GM12878 (cell line): ENCODE data around the gene AKAP17A. TPM values are rescaled to one million over a fixed set of nuclear protein-coding genes. Genes with fewer than 3 reads are reported as not detected.

Source experiments
- ATAC-seq: fragments of 200-7000 bp; cut with Tn5 transposase; 3 replicates; pipeline ENCODE4 v1.9.1; 2020; ENCODE audit warnings: mild to moderate bottlenecking, moderate library complexity
- BruUV-seq: library from RNA; stranded (reverse); fragments of 400-500 nt; replicated peaks from 2 replicates; lab custom pipeline; 2021; lab: Mats Ljungman, UMichigan
- CTCF ChIA-PET: fragments of 300-600 bp; sonication (Branson Sonifier 250); formaldehyde crosslinking; extraction: SDS; loops from one replicate; lab custom pipeline; 2021; ENCODE audit warnings: inconsistent platforms; lab: Yijun Ruan, JAX
- POLR2A ChIA-PET: fragments of 350-600 bp; formaldehyde crosslinking; extraction: SDS; loops from one replicate; lab custom pipeline; 2021; ENCODE audit warnings: inconsistent platforms; lab: Charles Lee
- RAD21 ChIA-PET: fragments of 300-600 bp; sonication (Branson Sonifier 250); formaldehyde crosslinking; loops from one replicate; lab custom pipeline; 2023; ENCODE audit warnings: antibody characterized with exemption; ENCODE audit not compliant: unreplicated experiment; lab: Charles Lee
- SMC1A ChIA-PET: fragments of 300-600 bp; sonication (Branson Sonifier 250); formaldehyde crosslinking; loops from one replicate; lab custom pipeline; 2023; ENCODE audit not compliant: unreplicated experiment, uncharacterized antibody; lab: Charles Lee
- DNase-seq: peaks from one replicate; pipeline ENCODE4 v3.0.0-alpha.2; 2011; ENCODE audit warnings: low read depth, low spot score
- FAIRE-seq: peaks from 3 replicates; lab custom pipeline; 2011; peaks lifted over from hg19 to GRCh38; lab: Jason Lieb, UNC
- H2AFZ ChIP-seq: 2 replicates; pipeline ENCODE4 v1.6.0; 2011; ENCODE audit warnings: low read depth, low read length, control low read depth; ENCODE audit not compliant: control insufficient read depth
- H3K27ac ChIP-seq: 2 replicates; pipeline ENCODE4 v1.5.1; 2011; ENCODE audit warnings: control low read depth; ENCODE audit not compliant: control insufficient read depth, insufficient read depth
- H3K27me3 ChIP-seq, 2 experiments: replicated peaks in 1 of 2; 2 replicates each; pipeline versions ENCODE4 v1.6.0 to v1.6.1; 2011; ENCODE audit warnings: low read length in 1 of 2; ENCODE audit not compliant: control insufficient read depth in 2 of 2, insufficient read depth in 2 of 2
- H3K36me3 ChIP-seq, 2 experiments: 2 replicates each; pipeline ENCODE4 v1.5.1; 2011; ENCODE audit warnings: low read length in 1 of 2; ENCODE audit not compliant: control insufficient read depth in 2 of 2, insufficient read depth in 2 of 2
- H3K4me1 ChIP-seq: 2 replicates; pipeline ENCODE4 v1.6.1; 2011; ENCODE audit warnings: mild to moderate bottlenecking, low read length, moderate library complexity, mixed read lengths; ENCODE audit not compliant: control insufficient read depth, insufficient read depth
- H3K4me2 ChIP-seq: 2 replicates; pipeline ENCODE4 v1.6.0; 2011; ENCODE audit warnings: control low read depth; ENCODE audit not compliant: control insufficient read depth, insufficient read depth
- H3K4me3 ChIP-seq: fragments of 200-600 bp; sonication (generic); 2 replicates; pipeline ENCODE4 v1.5.1; 2016
- H3K79me2 ChIP-seq: 2 replicates; pipeline ENCODE4 v1.6.0; 2011; ENCODE audit warnings: low read length; ENCODE audit not compliant: control insufficient read depth, insufficient read depth
- H3K9ac ChIP-seq: 2 replicates; pipeline ENCODE4 v1.8.0; 2011; ENCODE audit warnings: low read length, control low read depth, mixed read lengths; ENCODE audit not compliant: control insufficient read depth, insufficient read depth
- H3K9me3 ChIP-seq: replicated peaks from 3 replicates; pipeline ENCODE4 v1.5.1; 2011; ENCODE audit warnings: mild to moderate bottlenecking, low read length; ENCODE audit not compliant: control insufficient read depth, insufficient read depth
- H4K20me1 ChIP-seq: 2 replicates; pipeline ENCODE4 v1.6.0; 2011; ENCODE audit not compliant: control insufficient read depth, insufficient read depth
- IRF4 ChIP-seq: IDR thresholded peaks from 2 replicates; pipeline ENCODE4 v1.6.1; 2011; ENCODE audit warnings: low read depth, low read length
- NBN ChIP-seq: fragments of 450-650 bp; IDR thresholded peaks from 2 replicates; pipeline ENCODE4 v1.6.1; 2016
- NFIC ChIP-seq: IDR thresholded peaks from 2 replicates; pipeline ENCODE4 v1.6.1; 2012; ENCODE audit warnings: low read depth, mild to moderate bottlenecking, inconsistent platforms, low read length, moderate library complexity
- POLR2A ChIP-seq: IDR thresholded peaks from 2 replicates; pipeline ENCODE4 v1.6.1; 2011; ENCODE audit warnings: low read depth, mild to moderate bottlenecking, low read length
- POLR2AphosphoS5 ChIP-seq: IDR thresholded peaks from 2 replicates; pipeline ENCODE4 v1.6.1; 2011; ENCODE audit warnings: mild to moderate bottlenecking, low read length, inconsistent platforms
- TARDBP ChIP-seq: IDR thresholded peaks from 2 replicates; pipeline ENCODE4 v1.6.1; 2016; ENCODE audit warnings: borderline replicate concordance
- ZNF622 ChIP-seq: fragments of 450-650 bp; IDR thresholded peaks from 2 replicates; pipeline ENCODE4 v1.6.1; 2017; ENCODE audit warnings: mild to moderate bottlenecking, inconsistent platforms
- WGBS: methylation state at CpG from one replicate; pipeline ENCODE4 v1.1.6; 2016; ENCODE audit warnings: low lambda C conversion rate; ENCODE audit not compliant: insufficient replicate concordance, insufficient coverage; ENCODE audit errors: missing lambda C conversion rate; 5-methylcytosine and 5-hydroxymethylcytosine counted together
- in situ Hi-C: fragments of 300-500 bp; cut with MboI; formaldehyde crosslinking; loops from 9 replicates; pipeline ENCODE4 v1.14.3; 2018; ENCODE audit warnings: mixed read lengths
- intact Hi-C: fragments of 100-400 bp; cut with micrococcal nuclease; formaldehyde crosslinking; loops from one replicate; pipeline ENCODE4 v1.14.2; 2022; ENCODE audit not compliant: unreplicated experiment
- polyA plus RNA-seq, 11 experiments: library from polyadenylated mRNA; depleted of rRNA in 4 of 11; unstranded in 6 of 11; stranded (reverse) in 5 of 11; fragments of >200 nt; fragmentation: Nextera tagmentation in 4 of 11; fragmentation: Illumina TruSeq in 1 of 11; extraction: Ambion mirVana in 4 of 11; extraction: Trizol in 1 of 11; gene quantifications; 1 replicate in 1 of 11; 2 replicates in 10 of 11; pipeline versions ENCODE4 v1.2.1 to v1.2.3, GENCODE V29; 2011 to 2016; ENCODE audit warnings: inconsistent platforms in 2 of 11, missing spikeins in 2 of 11, low read depth in 1 of 11
- total RNA-seq, 4 experiments: library from RNA; depleted of rRNA in 3 of 4; stranded (reverse); fragments of >200 nt in 3 of 4; fragmentation: Illumina TruSeq in 1 of 4; extraction: Trizol in 1 of 4; gene quantifications; 2 replicates each; pipeline versions ENCODE4 v1.2.1 to v1.2.3, GENCODE V29; 2013 to 2021
- TF ChIP-seq, protein P1 (sequence below): IDR thresholded peaks from 2 replicates; pipeline ENCODE4 v1.6.1; 2011; ENCODE audit warnings: borderline replicate concordance, low read depth, mild to moderate bottlenecking, moderate library complexity, low read length; ENCODE audit not compliant: insufficient read depth, poor library complexity, severe bottlenecking
- TF ChIP-seq, protein P2 (sequence below): fragments of 450-650 bp; formaldehyde crosslinking; IDR thresholded peaks from 2 replicates; pipeline ENCODE4 v1.4.0; 2022; ENCODE audit warnings: mild to moderate bottlenecking, moderate library complexity

Gene AKAP17A
- total and polyA plus RNA-seq, 10 of the 15 experiments (the other 5 are each of a cell fraction or from before 2014, with no cell fraction given): 3.0 to 55.8 (median 25.5) TPM

DNA sequence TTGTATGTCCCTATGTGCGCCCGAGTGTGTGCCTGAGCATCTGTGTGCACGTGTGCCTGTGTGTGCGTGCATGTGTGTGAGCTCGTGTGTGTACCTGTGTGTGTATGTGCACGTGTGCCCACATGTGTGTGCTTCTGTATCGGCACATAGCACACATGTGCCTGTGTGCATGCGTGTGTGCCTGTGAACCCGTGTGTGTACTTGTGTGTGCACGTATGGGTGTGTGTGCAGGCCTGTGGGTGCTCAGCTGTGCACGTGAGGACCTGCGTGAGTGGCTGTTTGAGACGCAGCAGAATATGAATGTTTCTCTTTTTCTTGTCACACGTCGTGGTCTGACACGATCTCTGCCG is 4.3 kb downstream of the AKAP17A start:
- 98% methylated on average over 17 of the region's 17 CpGs for WGBS
- CTCF ChIA-PET: no interaction called here

More for the DNA sequence above, 4.3 kb downstream of the AKAP17A start:
- peaks cover 6% of the 10 kb centered on the region for H4K20me1 ChIP-seq
- no peaks in the 10 kb centered on the region for H3K27me3 ChIP-seq
- RAD21 ChIA-PET: no interaction called here
- no peak overlapping the region for H3K4me3 ChIP-seq
- FAIRE-seq (no peak), DNase-seq (no peak)
- H3K9ac ChIP-seq: no peak overlapping the region
- H2AFZ ChIP-seq: no peak overlapping the region
- in situ Hi-C loops: no loop called here
- no peak overlapping the region for H3K27ac ChIP-seq
- H3K4me1 ChIP-seq: peaks cover 15% of the 10 kb centered on the region; the same call in 1 of the 2 replicates
- SMC1A ChIA-PET: no interaction called here
- no peaks in the 10 kb centered on the region; the same call in 2 of the 3 replicates for H3K9me3 ChIP-seq
- TF ChIP-seq, protein P1, sequence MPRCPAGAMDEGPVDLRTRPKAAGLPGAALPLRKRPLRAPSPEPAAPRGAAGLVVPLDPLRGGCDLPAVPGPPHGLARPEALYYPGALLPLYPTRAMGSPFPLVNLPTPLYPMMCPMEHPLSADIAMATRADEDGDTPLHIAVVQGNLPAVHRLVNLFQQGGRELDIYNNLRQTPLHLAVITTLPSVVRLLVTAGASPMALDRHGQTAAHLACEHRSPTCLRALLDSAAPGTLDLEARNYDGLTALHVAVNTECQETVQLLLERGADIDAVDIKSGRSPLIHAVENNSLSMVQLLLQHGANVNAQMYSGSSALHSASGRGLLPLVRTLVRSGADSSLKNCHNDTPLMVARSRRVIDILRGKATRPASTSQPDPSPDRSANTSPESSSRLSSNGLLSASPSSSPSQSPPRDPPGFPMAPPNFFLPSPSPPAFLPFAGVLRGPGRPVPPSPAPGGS: peak; percentile 15
- peak; percentile 37; the same call in 1 of the 2 replicates for TF ChIP-seq POLR2AphosphoS5
- TF ChIP-seq, protein P2, sequence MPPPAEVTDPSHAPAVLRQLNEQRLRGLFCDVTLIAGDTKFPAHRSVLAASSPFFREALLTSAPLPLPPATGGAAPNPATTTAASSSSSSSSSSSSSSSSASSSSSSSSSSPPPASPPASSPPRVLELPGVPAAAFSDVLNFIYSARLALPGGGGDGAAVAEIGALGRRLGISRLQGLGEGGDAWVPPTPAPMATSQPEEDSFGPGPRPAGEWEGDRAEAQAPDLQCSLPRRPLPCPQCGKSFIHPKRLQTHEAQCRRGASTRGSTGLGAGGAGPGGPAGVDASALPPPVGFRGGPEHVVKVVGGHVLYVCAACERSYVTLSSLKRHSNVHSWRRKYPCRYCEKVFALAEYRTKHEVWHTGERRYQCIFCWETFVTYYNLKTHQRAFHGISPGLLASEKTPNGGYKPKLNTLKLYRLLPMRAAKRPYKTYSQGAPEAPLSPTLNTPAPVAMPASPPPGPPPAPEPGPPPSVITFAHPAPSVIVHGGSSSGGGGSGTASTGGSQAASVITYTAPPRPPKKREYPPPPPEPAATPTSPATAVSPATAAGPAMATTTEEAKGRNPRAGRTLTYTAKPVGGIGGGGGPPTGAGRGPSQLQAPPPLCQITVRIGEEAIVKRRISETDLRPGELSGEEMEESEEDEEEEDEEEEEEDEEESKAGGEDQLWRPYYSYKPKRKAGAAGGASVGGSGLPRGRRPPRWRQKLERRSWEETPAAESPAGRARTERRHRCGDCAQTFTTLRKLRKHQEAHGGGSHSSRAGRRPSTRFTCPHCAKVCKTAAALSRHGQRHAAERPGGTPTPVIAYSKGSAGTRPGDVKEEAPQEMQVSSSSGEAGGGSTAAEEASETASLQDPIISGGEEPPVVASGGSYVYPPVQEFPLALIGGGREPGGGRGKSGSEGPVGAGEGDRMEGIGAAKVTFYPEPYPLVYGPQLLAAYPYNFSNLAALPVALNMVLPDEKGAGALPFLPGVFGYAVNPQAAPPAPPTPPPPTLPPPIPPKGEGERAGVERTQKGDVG (CRISPR knock-in tag): no peak
- no peak for TF ChIP-seq ZNF622
- peak; percentile 64; the same call in 1 of the 2 replicates for TF ChIP-seq POLR2A
- no peak for TF ChIP-seq NFIC
- TF ChIP-seq NBN: no peak
- peak; percentile 51; the same call in 1 of the 2 replicates for TF ChIP-seq TARDBP
- TF ChIP-seq IRF4: no peak
- TF ChIP-seq, all 136 proteins: peak for 4
- intact Hi-C loops: loop anchor here (10.0 kb wide), 1 partner anchor 261 kb away; the partner anchor contains the start of gene IL3RA
- peak overlapping the region; percentile 13; the same call in 1 of the 2 replicates for H3K4me2 ChIP-seq
- BruUV-seq: no TSS peak
- peaks cover 47% of the 10 kb centered on the region for H3K79me2 ChIP-seq
- POLR2A ChIA-PET: no interaction called here
- ATAC-seq: no peak
- peaks cover 29 to 62% of the 10 kb centered on the region in 2 experiments for H3K36me3 ChIP-seq
